Measurements from ENCODE around the gene IKZF3.
A peak's percentile ranks its signal among the peaks of the same experiment; 100 is the strongest.

The IKZF3 gene

DNA sequence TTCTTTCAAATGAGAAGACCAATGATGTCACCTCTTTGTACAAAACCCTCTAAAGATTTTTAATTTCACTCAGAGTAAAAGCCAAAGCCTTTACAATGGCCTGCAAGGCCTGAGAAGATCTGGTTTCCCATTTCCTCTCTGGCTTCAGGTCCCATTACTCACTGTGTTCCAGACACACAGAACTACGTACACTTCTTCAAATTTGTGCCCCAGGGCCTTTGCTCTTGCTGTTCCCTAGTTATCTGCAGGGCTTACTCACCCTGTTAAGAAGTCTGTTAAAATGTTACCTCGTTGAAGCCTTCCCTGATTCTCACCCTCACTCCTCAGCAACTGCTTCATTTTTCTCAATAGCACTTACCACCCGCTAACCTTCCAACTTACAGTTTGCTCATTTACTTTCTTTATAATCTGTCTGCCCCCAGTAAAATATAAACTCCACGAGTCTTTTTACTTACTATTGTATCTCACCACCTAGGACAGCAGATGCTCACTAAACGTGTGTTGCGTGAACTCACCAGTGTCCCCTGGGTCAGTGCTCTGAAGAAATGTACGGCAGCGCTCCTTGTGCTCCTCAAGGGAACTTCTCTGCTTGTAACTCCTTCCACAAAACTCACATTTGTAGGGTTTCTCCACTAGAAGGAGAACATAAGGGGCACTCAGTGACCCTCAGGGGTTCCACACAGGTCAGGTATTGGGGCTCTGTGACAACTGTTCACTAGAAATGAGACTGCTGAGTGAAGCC is 76.2 kb downstream of the IKZF3 start:
- Mint-ChIP-seq H3K27me3 (no peaks in the 10 kb centered on the region), H3K27ac (peak overlapping the region; percentile 74), H3K36me3 (peaks cover 44% of the 10 kb centered on the region), H3K4me1 (ENCODE audit: low read depth) (peaks cover 69% of the 10 kb centered on the region), H3K4me3 (no peak overlapping the region), H3K9me3 (ENCODE audit: low read depth) (no peaks in the 10 kb centered on the region)

DNA sequence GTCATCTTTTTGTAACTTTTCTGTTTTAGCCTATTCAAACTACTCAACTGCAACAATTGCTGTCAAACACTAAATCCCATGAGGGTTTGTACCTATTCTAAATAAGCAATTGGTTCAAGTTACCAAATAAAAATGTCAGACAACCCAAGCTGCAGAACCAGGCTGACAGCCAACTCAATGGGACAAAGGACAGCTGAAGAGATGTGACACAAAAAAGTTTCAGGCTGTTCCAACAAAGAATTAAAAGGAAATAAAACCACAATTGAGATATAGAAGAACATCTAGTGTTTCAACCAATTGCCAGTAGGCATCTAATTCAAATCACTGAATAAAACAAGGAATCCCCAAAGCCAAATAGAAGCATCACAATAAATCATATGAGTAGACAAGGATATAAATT is 77.1 kb downstream of the IKZF3 start:
- peaks cover 69% of the 10 kb centered on the region for H3K4me1 Mint-ChIP-seq (ENCODE audit: low read depth)
- no peaks in the 10 kb centered on the region for H3K9me3 Mint-ChIP-seq (ENCODE audit: low read depth)
- peaks cover 44% of the 10 kb centered on the region for H3K36me3 Mint-ChIP-seq
- no peak overlapping the region for H3K4me3 Mint-ChIP-seq
- peak overlapping the region; percentile 74 for H3K27ac Mint-ChIP-seq
- no peaks in the 10 kb centered on the region for H3K27me3 Mint-ChIP-seq

- H3K36me3 Mint-ChIP-seq = peaks cover 31% of the 10 kb centered on the region
- peak overlapping the region; percentile 11 for H3K4me3 Mint-ChIP-seq
- H3K27ac Mint-ChIP-seq = peak overlapping the region; percentile 84
- no peaks in the 10 kb centered on the region for H3K9me3 Mint-ChIP-seq (ENCODE audit: low read depth)
- H3K27me3 Mint-ChIP-seq = no peaks in the 10 kb centered on the region
- H3K4me1 Mint-ChIP-seq (ENCODE audit: low read depth) = peaks cover 76% of the 10 kb centered on the region
These were observed 81.1 kb downstream of the IKZF3 start for GRCh38 chr17:39782980-39783379.

DNA sequence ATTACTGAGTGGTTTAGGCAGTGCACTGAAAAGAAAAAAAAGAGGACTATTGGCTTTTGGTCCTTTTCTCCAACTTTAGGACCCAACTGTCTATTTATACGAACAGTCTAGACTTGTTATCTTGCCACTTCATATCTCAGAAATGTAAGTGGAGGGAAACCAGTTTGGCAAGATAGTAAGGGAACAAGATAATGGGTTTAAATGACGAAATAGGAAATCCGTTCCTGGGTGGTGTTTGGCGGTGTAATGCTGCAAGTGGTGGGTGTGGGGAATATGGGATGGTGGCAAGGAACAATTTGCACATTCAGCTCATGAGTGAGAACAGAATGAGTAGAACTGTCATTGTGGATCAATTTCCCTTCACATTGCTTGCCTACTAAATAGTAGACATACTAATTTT is 81.6 kb downstream of the IKZF3 start:
- Mint-ChIP-seq H3K27ac (peak overlapping the region; percentile 84), H3K9me3 (ENCODE audit: low read depth) (no peaks in the 10 kb centered on the region), H3K27me3 (no peaks in the 10 kb centered on the region), H3K4me1 (ENCODE audit: low read depth) (peaks cover 76% of the 10 kb centered on the region), H3K4me3 (peak overlapping the region; percentile 40), H3K36me3 (peaks cover 31% of the 10 kb centered on the region)

GRCh38 chr17:39781861-39782213 is 82.3 kb downstream of the IKZF3 start:
- no peak overlapping the region for H3K4me3 Mint-ChIP-seq
- H3K4me1 Mint-ChIP-seq (ENCODE audit: low read depth) = peaks cover 76% of the 10 kb centered on the region

GRCh38 chr17:39781031-39781860 is 82.9 kb downstream of the IKZF3 start:
- Mint-ChIP-seq H3K9me3 (ENCODE audit: low read depth) (no peaks in the 10 kb centered on the region), H3K27me3 (no peaks in the 10 kb centered on the region), H3K27ac (peak overlapping the region; percentile 87), H3K36me3 (peaks cover 29% of the 10 kb centered on the region), H3K4me1 (ENCODE audit: low read depth) (peaks cover 78% of the 10 kb centered on the region), H3K4me3 (no peak overlapping the region)

More at GRCh38 chr17:39781861-39782213, 82.3 kb downstream of the IKZF3 start:
- Mint-ChIP-seq H3K27ac (peak overlapping the region; percentile 84), H3K36me3 (peaks cover 26% of the 10 kb centered on the region), H3K27me3 (no peaks in the 10 kb centered on the region), H3K9me3 (ENCODE audit: low read depth) (no peaks in the 10 kb centered on the region)

- Mint-ChIP-seq H3K36me3 (peaks cover 30% of the 10 kb centered on the region), H3K27ac (peak overlapping the region; percentile 97), H3K27me3 (no peaks in the 10 kb centered on the region)
These were observed 86.4 kb downstream of the IKZF3 start for GRCh38 chr17:39777534-39778365.

GRCh38 chr17:39776252-39776651 is 87.9 kb downstream of the IKZF3 start:
- Mint-ChIP-seq H3K27me3 (no peaks in the 10 kb centered on the region), H3K36me3 (peaks cover 33% of the 10 kb centered on the region), H3K4me1 (ENCODE audit: low read depth) (peaks cover 88% of the 10 kb centered on the region), H3K27ac (peak overlapping the region; percentile 97), H3K9me3 (ENCODE audit: low read depth) (no peaks in the 10 kb centered on the region), H3K4me3 (peak overlapping the region; percentile 86)

More at GRCh38 chr17:39777534-39778365, 86.4 kb downstream of the IKZF3 start:
- peaks cover 88% of the 10 kb centered on the region for H3K4me1 Mint-ChIP-seq (ENCODE audit: low read depth)
- H3K9me3 Mint-ChIP-seq (ENCODE audit: low read depth) = no peaks in the 10 kb centered on the region
- peak overlapping the region; percentile 86 for H3K4me3 Mint-ChIP-seq

- no peaks in the 10 kb centered on the region for H3K9me3 Mint-ChIP-seq (ENCODE audit: low read depth)
These were observed 89.1 kb downstream of the IKZF3 start for GRCh38 chr17:39775031-39775430.

GRCh38 chr17:39774047-39774446 is 90.1 kb downstream of the IKZF3 start:
- H3K27me3 Mint-ChIP-seq = no peaks in the 10 kb centered on the region
- no peaks in the 10 kb centered on the region for H3K9me3 Mint-ChIP-seq (ENCODE audit: low read depth)
- H3K4me3 Mint-ChIP-seq = peak overlapping the region; percentile 87
- H3K36me3 Mint-ChIP-seq = peaks cover 36% of the 10 kb centered on the region
- peak overlapping the region; percentile 97 for H3K27ac Mint-ChIP-seq
- H3K4me1 Mint-ChIP-seq (ENCODE audit: low read depth) = peaks cover 96% of the 10 kb centered on the region

More at GRCh38 chr17:39775031-39775430, 89.1 kb downstream of the IKZF3 start:
- Mint-ChIP-seq H3K4me3 (peak overlapping the region; percentile 86), H3K27me3 (no peaks in the 10 kb centered on the region), H3K4me1 (ENCODE audit: low read depth) (peaks cover 92% of the 10 kb centered on the region), H3K27ac (peak overlapping the region; percentile 97), H3K36me3 (peaks cover 33% of the 10 kb centered on the region)

GRCh38 chr17:39772987-39773934 is 90.9 kb downstream of the IKZF3 start:
- Mint-ChIP-seq H3K9me3 (ENCODE audit: low read depth) (no peaks in the 10 kb centered on the region), H3K36me3 (peaks cover 41% of the 10 kb centered on the region), H3K4me1 (ENCODE audit: low read depth) (peaks cover 97% of the 10 kb centered on the region), H3K27me3 (no peaks in the 10 kb centered on the region), H3K27ac (peak overlapping the region; percentile 97), H3K4me3 (peak overlapping the region; percentile 78)

- Mint-ChIP-seq H3K36me3 (peaks cover 42% of the 10 kb centered on the region), H3K4me3 (peak overlapping the region; percentile 78), H3K27ac (peak overlapping the region; percentile 97), H3K9me3 (ENCODE audit: low read depth) (no peaks in the 10 kb centered on the region), H3K4me1 (ENCODE audit: low read depth) (peaks cover 97% of the 10 kb centered on the region), H3K27me3 (no peaks in the 10 kb centered on the region)
These were observed 91.7 kb downstream of the IKZF3 start for GRCh38 chr17:39772415-39772814.

DNA sequence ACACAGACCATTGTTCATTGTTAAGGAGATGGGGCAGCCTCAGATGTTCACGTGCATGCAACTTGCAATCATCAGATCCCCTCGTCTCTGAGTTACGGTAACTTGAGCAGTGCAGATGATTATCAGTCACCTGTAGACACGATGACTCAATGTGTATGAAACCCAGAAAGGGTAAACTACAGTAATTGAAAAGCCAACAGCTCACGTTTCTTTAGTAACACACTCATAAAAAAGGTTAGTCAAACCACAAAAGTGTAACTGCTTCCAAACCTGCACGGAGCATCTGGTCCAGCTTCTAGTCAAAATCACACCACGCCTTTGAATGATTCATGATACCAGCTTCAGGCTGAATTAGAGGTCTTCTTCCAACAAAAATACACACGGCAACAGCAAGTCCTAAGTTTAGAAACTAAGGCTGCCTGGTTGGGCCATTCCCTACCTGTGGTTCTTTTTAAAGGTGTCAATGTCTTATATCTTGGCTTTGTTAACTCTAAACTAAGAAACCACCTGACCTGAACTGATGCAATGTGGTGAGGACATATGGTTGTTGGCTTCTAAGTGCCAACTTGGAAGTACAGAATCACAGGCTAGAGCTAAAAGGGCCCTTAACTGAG is 94.0 kb downstream of the IKZF3 start:
- H3K27me3 Mint-ChIP-seq = no peaks in the 10 kb centered on the region
- H3K4me1 Mint-ChIP-seq (ENCODE audit: low read depth) = peaks cover 99% of the 10 kb centered on the region
- H3K36me3 Mint-ChIP-seq = peaks cover 49% of the 10 kb centered on the region
- H3K4me3 Mint-ChIP-seq = peak overlapping the region; percentile 74
- peak overlapping the region; percentile 97 for H3K27ac Mint-ChIP-seq
- H3K9me3 Mint-ChIP-seq (ENCODE audit: low read depth) = no peaks in the 10 kb centered on the region

Measured in activated naive CD8-positive, alpha-beta T cell (primary cell).